GM21576 (cell line): ENCODE measurements around the gene SLC25A25.

Experiments
- ATAC-seq: cut with Tn5 transposase; IDR thresholded peaks from one replicate; pipeline ENCODE4 v1.9.1; 2021; ENCODE audit warnings: mild to moderate bottlenecking, moderate library complexity; ENCODE audit not compliant: unreplicated experiment

SLC25A25 gene

GRCh38 chr9:128096616-128097536 is 28.8 kb downstream of the SLC25A25 start:
- no peak for ATAC-seq

DNA sequence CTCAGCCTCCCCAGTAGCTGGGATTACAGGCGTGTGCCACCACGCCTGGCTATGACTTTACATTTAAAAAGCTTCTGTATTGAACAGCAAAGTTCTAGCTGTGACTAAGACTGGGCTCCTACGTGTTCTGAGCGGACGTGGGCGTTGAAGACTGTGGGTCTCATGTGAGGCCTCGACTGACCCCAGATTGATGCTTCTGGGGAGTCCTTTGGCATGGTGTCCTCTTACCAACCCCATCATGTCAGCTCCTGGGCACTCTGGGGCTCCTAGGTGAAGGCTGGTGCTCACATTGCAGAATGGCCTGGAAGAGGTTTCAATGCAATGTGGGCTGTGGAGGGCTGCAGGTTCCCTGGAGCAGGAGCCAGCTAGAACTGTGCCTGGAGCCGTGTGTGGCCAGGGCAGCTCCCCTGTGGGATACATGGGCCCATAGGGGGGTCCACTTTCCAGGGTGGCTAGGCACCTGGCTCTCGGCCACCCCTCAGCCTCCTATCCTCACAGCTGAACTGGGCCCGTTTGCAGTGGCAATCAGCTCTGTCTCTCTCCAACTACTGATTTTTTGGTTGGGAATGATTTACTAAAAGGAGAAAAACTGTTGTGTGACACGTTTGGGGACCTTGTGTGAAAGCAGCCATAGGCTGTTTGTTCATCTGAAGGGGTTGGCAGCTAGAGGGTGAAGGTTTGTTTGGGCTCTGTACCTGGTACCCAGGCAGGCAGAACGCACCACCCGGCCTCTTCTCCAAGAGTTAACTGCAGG is 29.7 kb downstream of the SLC25A25 start:
- ATAC-seq, result no peak

DNA sequence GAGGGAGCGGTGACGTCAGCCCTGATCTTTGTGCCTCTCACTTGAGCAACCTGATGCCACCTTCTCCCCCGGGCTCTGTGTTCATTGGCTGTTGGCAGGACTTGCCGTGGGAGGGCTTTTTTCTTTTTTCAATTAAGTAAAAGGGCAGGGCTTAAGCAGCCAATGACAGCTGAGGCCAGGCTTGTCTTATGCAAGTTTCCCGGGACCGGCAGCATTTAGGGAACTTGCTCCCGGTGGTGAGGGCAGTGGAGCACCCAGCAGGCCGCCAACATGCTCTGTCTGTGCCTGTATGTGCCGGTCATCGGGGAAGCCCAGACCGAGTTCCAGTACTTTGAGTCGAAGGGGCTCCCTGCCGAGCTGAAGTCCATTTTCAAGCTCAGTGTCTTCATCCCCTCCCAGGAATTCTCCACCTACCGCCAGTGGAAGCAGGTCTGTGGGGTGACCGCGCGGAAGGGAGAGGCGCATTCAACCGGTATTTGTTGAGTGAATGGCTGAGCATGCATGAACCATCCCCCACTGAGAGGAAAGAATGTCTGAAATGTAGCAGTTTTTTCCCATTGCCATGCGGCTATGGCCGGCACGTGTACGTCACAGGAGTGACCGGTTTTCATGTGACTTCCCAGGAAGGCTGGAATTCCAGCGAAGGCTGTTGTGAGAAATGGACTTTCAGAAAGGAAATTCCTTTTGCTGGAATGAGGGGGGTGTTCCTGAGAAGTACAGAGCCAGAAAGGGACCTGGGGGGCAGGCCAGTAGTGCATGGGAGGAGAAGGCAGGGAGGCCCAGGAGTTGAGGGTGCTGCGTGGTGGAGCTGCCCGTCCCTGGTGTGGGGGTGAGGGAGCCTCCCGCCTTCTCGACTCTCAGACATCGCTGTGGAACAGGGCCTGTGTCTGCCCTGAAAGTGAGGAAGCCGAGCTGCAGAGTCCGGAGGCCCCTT is 30.5 kb downstream of the SLC25A25 start:
- no peak for ATAC-seq

GRCh38 chr9:128099231-128099931 is 31.3 kb downstream of the SLC25A25 start:
- ATAC-seq, result no peak

- ATAC-seq, result no peak
Measured at GRCh38 chr9:128099932-128100491, 32.0 kb downstream of the SLC25A25 start.

- ATAC-seq, result no peak
Measured at GRCh38 chr9:128100581-128100980, 32.5 kb downstream of the SLC25A25 start.

GRCh38 chr9:128101231-128101661 is 33.2 kb downstream of the SLC25A25 start:
- no peak for ATAC-seq

GRCh38 chr9:128101690-128102089 is 33.7 kb downstream of the SLC25A25 start:
- no peak for ATAC-seq

GRCh38 chr9:128102196-128102595 is 34.2 kb downstream of the SLC25A25 start:
- ATAC-seq, result no peak

GRCh38 chr9:128102861-128103588 is 35.0 kb downstream of the SLC25A25 start:
- no peak for ATAC-seq

DNA sequence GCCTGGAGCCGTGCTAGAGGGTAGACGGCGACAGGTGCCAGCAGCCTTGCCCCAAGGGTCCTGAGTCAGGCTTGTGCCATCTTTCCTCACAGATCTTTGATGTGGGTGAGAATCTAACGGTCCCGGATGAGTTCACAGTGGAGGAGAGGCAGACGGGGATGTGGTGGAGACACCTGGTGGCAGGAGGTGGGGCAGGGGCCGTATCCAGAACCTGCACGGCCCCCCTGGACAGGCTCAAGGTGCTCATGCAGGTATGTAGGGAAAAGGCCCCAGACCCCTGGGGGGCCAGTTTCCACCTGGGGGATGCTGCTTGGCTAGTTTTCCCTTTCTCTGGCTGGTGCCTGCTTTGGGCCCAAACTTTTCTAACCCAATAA is 35.5 kb downstream of the SLC25A25 start:
- ATAC-seq, result no peak

DNA sequence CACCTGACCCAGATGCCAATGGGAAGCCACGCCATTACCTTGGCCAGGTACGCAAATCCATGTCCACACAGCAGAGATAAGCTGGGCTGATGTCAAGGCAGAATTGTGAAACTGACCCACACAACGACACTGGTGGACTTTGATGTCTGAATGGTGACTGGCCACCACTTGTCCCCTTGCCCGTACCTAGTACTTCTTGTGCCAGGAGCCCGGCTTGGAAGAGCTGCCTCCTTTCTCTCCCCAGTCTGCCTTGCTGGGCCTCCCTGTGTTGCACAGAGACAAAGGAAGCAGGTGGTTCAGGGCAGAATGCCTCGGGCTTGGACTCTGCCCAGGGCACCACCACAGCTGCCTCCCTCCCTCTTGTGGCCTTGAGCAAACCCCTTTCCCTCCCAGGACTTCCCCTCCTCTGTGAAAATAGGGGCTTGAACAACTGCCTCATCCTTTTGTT is 36.2 kb downstream of the SLC25A25 start:
- no peak for ATAC-seq

GRCh38 chr9:128105538-128106175 is 37.6 kb downstream of the SLC25A25 start:
- ATAC-seq, result no peak

- ATAC-seq, result no peak
Measured at GRCh38 chr9:128106181-128106939, 38.3 kb downstream of the SLC25A25 start.

DNA sequence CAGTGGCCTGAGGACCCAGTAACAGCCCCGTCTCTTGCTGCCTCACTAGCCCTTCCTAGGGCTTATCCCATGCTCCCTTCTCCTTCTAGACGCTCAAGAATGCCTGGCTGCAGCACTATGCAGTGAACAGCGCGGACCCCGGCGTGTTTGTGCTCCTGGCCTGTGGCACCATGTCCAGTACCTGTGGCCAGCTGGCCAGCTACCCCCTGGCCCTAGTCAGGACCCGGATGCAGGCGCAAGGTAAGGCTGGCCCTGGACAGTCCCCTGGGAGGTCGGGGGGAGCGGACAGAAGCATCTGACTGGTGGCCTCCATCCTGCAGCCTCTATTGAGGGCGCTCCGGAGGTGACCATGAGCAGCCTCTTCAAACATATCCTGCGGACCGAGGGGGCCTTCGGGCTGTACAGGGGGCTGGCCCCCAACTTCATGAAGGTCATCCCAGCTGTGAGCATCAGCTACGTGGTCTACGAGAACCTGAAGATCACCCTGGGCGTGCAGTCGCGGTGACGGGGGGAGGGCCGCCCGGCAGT is 39.0 kb downstream of the SLC25A25 start:
- ATAC-seq, result no peak

- no peak for ATAC-seq
Measured at GRCh38 chr9:128107468-128108268, 39.6 kb downstream of the SLC25A25 start.
